Posterior vena cava (tissue), 2 donors: ENCODE measurements around the gene FBLN1. TPM values are rescaled to one million over a fixed set of nuclear protein-coding genes. Genes with fewer than 3 reads are reported as not detected.

ENCODE experiments used
- DNase-seq: peaks from one replicate; pipeline ENCODE4 v3.0.0-alpha.2; 2020; ENCODE audit warnings: low spot score
- intact Hi-C, 2 donors: fragments of 100-400 bp; cut with DNase I; formaldehyde crosslinking; loops; one replicate each; pipeline versions ENCODE4 v1.14.1 to v1.14.2; 2022 to 2023
- total RNA-seq, 2 donors: library from RNA; stranded (reverse); fragmentation: NEBNext Ultra II Directional; extraction: Animal tissue kit (Norgen Biotek cat#: 25700); gene quantifications; one replicate each; pipeline ENCODE4 v1.2.1, GENCODE V29; 2021
- donor health status: DM: yes; HTN: yes; CAD: no.
- donor health status: DM: yes; HTN: yes; CAD: no.

Gene FBLN1
- total RNA-seq, 2 donors from 2014 or later, result 608 to 1,210 TPM

DNA sequence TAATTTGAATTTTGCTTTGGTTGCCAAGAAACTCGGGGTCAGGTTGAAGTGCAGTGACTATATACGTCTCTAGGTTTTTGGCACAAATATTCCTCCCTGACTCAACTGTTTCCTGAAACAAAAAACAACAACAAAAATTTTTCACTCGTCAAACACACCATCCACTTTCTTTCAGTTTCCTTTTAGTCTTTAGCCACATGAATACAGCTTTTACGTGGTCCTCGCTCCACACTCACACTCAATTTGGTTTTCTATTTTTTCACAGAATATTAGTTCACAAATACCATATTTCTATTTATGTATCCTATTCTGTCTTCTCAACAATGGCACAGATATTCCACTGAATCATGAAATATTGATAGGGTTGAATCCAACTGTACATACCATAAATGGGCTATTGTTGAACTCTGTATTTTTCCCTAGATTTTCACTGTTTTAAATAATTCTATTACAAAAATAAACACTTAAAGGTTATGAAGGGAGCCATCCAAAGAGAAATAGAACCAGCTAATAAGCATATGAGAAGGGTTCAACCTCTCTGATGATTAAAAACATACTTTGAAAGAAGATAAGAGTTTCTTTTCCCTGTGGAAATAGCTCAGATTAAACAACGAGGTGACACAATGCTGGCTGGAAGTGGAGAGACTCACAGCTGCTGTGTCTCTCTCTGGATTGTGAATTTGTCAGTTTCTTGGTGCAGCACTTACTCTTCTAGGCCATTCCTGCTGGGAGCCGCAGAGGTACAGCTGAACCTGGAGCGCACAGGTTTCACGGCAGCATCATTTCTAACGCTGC, 5.1 kb upstream of the FBLN1 start:
- intact Hi-C loops, result no loop called here
- peak; percentile 42 for DNase-seq

GRCh38 chr22:45499746-45500145, 2.9 kb upstream of the FBLN1 start:
- peak; percentile 80 for DNase-seq
- intact Hi-C loops, result loop anchor here in 1 of 2 donors (5.0 kb wide), 1 partner anchor 52 kb away; no protein-coding TSS in a partner anchor

DNA sequence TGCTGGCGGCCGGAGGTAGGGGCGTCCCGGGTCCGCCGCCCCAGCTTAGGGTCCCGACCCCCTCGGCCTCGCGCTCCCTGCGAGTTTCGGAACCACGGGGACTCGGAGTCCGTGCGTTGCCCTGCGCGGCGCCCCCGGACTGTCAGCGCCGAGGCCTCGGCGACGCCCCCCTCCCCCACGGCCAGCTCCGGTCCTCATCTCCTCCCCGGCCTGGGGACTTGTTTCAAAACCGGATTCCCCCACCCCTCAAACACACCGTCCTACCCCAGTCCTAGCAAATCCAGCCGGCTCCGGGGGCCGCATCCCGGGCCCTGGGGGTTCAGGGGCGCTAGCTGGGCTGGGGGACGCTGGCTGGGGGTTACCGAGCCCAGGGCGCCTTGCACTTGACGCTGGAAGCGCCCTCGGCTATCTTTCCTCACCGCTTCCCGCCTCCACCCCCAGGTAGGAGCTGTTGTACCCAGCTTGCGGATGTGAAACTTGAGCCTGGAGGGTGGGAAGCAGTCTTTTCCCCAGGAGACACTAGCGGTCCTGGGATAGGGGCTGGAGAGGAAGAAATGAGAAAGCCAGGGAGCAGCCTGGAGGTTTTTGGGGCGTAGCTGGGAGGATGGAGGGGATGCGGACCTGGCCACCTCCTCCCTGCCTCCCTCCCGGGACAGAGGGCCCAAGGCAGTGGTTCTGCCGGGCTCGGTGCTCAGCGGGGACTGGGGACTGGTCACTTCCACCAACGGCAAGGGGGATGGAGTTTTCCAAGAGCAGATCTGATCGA, 550 bp downstream of the FBLN1 start:
- peak; percentile 68 for DNase-seq
- intact Hi-C loops, result loop anchor here in 1 of 2 donors (5.0 kb wide), 1 partner anchor 56 kb away; no protein-coding TSS in a partner anchor

DNA sequence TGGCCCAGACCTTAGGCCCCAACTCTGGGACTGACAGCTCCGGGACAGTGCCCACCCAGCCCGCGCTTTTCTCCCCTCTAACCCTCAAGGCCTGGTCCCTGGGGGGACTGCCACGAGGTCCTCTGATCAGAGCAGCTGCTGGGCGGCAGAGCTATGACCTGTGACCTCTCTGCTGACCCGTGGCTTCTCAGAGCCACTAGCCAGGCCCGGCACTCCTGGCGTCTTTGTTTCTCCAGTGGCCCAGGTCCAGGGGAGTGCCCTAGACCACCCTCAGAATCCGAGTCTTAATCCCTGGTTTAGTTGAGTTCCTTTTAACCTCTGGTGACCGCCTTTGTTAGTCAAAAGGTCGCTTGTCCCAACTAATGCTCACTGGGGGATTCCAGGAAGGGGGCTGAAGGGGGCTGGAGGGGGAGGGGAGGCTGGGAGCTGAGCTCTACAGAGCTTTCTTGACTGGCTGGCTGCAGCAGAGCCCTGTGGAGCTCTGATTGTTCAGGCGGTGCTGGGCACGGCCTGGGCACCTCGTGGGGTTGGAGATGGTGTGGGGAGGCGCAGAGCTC, 1.2 kb downstream of the FBLN1 start:
- DNase-seq, result peak; percentile 75
- intact Hi-C loops, result loop anchor here in 1 of 2 donors (5.0 kb wide), 1 partner anchor 57 kb away; no protein-coding TSS in a partner anchor

DNA sequence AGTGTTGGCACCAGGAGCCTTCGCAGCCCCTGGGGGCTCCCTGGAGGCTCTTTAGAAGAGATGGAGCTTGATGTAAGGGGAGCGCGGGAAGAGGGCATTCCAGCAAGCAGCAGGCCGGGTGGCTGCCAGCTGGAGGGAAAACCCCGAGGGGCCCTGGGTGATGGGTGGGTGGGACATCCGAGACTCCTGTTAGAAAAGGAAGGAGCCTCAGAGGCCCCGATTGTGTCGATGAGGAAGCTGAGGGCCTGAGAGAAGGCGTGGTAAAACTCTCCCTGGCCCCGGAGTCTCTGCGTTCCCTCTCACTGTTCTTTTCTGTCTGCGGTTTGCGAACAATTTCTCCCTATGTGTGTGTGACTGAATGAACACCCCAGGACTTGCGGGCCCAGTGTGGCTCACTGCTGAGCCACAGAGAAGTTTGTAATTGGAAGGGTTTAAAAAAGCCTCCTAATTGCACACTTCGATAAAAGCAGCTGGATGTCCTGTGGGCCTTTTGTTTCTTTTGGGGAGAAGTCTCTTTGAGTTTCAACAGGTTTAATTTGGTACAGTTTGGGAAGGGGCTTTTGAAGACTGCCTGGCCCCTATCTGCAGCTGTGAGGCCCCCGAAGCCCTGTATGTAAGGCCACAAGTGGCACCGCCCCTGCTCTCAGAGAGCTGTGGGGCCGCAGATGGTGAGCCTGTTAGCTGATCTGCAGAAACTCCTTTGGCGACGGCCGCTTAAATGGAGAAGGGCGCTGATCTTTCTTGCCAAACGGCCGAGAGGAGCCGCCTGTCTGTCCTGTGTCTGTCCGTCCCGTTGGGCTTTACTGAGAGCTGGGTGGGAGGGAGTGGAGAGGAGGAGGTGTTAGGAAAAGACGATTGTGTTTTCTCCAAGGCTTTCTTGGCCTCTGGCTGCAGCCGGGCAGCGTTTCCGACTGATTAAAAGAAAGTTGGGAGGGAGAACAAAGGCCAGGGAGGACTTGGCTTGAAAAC, 2.0 kb downstream of the FBLN1 start:
- peak; percentile 87 for DNase-seq
- intact Hi-C loops, result loop anchor here in 1 of 2 donors (5.0 kb wide), 1 partner anchor 57 kb away; no protein-coding TSS in a partner anchor

DNA sequence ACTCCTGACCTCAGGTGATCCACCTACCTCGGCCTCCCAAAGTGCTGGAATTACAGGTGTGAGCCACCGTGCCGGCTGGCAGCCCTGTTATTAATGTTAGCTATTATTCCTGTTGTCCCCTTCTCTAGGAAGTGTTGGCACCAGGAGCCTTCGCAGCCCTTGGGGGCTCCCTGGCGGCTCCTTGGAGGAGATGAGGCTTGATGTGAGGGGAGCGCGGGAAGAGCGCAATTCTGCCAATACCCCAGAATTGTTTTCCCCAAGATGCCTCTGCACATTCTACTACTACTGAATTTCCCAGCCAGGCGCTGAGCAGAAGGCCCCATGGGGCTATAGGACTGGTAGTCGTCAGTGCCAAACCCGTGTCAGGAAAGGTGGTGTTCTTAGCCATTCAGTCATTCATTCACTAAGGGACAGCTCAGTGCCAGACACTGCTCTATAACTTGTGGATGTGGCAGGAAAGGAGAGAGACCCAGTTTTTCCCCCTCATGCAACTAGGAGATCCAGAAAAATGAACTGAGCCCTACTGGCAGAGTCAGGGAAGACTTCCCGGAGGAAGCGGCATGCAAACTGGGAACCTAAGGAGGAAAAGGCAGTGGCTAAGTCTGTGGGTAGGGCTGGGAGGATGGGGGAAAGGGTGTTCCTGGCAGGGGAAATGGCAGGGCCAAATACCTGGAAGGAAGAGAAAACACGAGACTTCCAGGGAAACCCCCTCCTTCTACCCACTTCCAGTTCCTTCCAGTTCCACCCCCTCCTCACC, 3.5 kb downstream of the FBLN1 start:
- intact Hi-C loops, result no loop called here

GRCh38 chr22:45506816-45507360, 4.2 kb downstream of the FBLN1 start:
- intact Hi-C loops, result no loop called here
- DNase-seq, result no peak

More for the DNA sequence above, 3.5 kb downstream of the FBLN1 start:
- DNase-seq, result no peak

DNA sequence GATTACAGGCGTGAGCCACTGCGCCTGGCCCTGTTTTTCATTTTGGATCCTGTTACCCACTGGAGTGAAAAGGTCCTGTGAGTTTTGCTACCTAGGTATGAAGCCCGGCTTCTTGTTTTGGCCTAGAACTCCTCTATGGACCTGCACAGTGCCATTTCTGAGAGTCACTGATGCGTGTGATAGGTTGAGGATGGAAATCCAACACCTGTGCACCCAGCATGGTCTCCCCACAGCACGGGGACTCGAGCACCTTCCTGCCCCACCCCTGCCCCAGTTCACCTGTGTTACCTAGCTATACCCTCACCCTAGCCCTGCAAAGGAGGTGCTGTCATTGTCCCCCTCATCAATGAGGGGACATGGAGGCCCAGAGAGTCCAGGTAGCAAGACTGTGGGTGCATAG, 5.1 kb downstream of the FBLN1 start:
- no peak for DNase-seq
- intact Hi-C loops, result no loop called here

- intact Hi-C loops, result no loop called here
- DNase-seq, result no peak
Measured at GRCh38 chr22:45508814-45509213, 6.1 kb downstream of the FBLN1 start.

GRCh38 chr22:45510376-45511232, 7.9 kb downstream of the FBLN1 start:
- DNase-seq, result no peak
- intact Hi-C loops, result no loop called here

DNA sequence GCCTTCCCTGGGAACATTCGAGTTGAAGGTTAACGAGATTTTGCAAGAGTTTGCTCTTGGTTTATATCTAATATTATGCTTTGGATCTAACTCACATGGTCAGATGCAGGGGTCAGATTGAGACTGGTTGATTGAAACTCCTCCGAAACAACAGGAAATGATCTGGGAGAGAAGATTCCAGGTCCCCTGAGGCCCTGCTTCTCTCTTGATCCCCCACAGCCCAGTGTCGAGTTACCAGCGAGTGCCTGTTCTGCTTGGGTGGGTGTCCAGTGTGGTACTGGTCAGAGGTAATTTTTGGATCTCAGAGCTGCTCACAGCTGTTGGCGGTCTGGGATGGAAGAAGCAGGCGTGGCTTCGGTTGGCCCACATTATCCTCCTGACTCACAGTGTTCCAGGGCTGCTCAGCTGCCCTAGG, 9.2 kb downstream of the FBLN1 start:
- peak; percentile 91 for DNase-seq
- intact Hi-C loops, result no loop called here

GRCh38 chr22:45512363-45512762, 9.7 kb downstream of the FBLN1 start:
- intact Hi-C loops, result no loop called here
- DNase-seq, result no peak

DNA sequence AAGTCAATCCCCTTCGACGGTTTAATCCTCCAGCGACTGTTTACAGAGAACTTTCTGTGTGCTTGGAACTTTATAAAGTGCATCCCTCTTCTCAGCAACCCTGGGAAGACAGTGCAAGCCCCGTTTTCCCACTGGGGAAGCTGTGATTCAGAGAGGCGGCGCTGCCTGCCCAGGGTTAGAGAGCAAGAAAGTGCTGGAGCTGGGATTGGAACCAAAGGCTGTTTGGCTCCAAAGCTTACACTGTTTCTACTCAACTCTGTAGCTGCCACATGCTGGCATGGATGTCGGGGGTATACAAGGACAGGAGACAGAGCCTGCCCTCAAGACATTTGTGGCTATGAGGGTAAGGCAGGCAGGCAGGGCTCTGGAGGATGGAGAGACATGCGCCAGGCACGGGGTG, 13.0 kb downstream of the FBLN1 start:
- intact Hi-C loops, result no loop called here
- no peak for DNase-seq

- DNase-seq, result no peak
- intact Hi-C loops, result no loop called here
Measured at GRCh38 chr22:45516163-45516562, 13.5 kb downstream of the FBLN1 start.

- DNase-seq, result no peak
- intact Hi-C loops, result no loop called here
Measured at GRCh38 chr22:45516923-45517675, 14.4 kb downstream of the FBLN1 start.

DNA sequence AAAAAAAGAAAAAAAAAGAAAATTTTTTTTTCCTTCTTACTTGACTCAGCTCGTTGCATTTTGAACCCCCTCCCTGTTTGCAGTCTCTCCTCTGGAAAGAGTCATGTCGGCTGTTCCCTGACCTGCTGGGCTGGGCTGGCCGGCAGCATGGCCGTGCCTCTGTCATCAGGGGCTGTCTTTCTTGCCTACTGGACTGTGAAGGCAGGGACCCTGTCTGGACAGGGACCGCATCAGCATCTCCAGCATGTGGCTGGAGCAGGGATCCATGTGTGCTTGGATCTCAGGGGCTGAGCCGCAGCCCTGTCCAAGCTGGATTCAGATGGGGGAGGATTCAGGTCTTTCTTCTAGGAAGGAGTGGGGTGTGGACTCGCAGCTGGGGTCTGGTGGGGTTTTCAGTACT, 15.5 kb downstream of the FBLN1 start:
- intact Hi-C loops, result no loop called here
- DNase-seq, result no peak
